Uterus (tissue), 2 donors: ENCODE measurements around the gene COMMD9.

Experiments used
- CTCF ChIP-seq, 4 experiments: fragments of 200-600 bp in 2 of 4; fragments of 450-650 bp in 2 of 4; sonication (generic) in 2 of 4; IDR thresholded peaks; one replicate each; pipeline ENCODE4 v1.5.1; 2016 to 2019; ENCODE audit warnings: antibody characterized with exemption in 4 of 4, mild to moderate bottlenecking in 2 of 4, moderate library complexity in 1 of 4
- POLR2A ChIP-seq, 2 donors: fragments of 450-650 bp; IDR thresholded peaks; one replicate each; pipeline ENCODE4 v1.6.1; 2016; ENCODE audit warnings: antibody characterized with exemption in 2 of 2, mild to moderate bottlenecking in 1 of 2, moderate library complexity in 1 of 2

- TF ChIP-seq CTCF (IDR thresholded peaks at IDR 0.05) (no peak), POLR2A (IDR thresholded peaks at IDR 0.05) (no peak)
Measured at GRCh38 chr11:36229091-36229705, 60.0 kb downstream of the COMMD9 start.
